ELR (cell line): ENCODE results near the gene SORCS2.

Source experiments
- DNase-seq: peaks from one replicate; pipeline ENCODE4 v3.0.0-alpha.2; 2015; ENCODE audit warnings: low read depth

SORCS2 gene

GRCh38 chr4:7356667-7357310 lies 164.5 kb downstream of the SORCS2 start:
- no peak for DNase-seq

DNA sequence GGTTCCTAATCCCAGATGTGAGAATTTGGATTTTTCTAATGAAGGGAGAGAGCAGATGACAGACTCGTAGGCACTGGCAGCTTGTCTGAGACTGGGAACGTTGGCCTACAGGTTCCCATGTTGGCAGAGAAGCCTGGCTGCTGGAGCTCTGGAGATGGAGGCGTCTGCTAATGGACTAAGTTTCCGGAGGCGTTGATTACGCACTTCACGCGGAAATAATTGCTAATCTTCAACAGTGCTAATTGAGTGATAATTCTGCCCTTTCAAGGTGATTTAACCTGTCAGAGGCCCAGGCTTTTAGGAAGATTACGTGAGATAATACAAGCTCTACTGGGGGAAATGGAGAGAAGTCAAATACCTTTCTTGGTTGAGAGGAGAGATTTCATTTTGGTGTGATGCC lies 165.0 kb downstream of the SORCS2 start:
- DNase-seq: no peak

DNA sequence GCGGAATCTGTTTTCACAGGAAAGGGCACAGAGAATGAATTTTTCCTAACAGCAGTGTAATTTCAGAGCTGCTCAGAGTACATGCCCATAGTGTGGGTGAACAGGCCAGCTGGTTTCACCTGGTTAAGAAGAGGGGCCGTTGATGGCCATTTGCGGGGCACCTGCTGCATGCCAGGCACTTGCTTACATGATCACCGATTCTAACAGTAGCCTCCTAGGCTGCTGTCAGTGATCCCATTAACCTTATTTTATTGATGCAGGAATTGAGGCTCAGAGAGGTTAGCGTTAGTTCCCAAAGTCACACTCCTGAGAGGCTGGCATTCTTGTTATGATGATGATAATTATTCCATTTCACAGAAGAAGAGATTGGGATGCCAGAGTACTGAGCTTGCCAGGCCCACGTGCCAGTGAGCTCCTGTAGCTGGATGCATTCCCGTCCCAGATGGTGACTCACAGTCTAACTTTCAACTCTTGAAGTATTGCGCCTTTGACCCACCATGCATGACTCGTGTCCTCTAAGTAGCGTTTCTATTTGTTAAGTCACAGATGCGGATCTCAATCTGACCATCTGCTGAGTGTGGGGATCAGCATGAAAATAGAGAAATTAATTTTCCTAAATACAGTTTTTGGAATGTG lies 165.9 kb downstream of the SORCS2 start:
- peak; percentile 96 for DNase-seq

GRCh38 chr4:7359400-7360062 lies 167.2 kb downstream of the SORCS2 start:
- DNase-seq: no peak

DNA sequence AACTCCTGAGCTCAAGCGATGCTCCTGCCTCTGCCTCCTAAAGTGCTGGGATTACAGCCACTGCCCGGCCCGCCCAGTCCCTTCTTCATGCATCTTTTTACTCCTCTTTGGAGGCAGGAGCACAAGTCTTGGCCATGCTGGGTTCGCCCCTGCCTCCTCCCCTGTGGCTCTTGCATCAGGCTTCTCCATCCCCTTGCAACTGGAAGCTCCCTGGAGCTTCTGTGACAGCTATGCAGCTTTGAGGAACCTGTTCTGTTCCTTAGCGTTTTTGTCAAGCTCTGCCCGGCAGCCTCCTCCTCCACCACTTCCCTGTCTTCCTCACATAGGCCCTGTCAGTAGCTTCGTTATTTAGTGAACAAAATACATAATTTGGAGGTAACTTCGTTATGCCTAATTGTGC lies 168.5 kb downstream of the SORCS2 start:
- no peak for DNase-seq

DNA sequence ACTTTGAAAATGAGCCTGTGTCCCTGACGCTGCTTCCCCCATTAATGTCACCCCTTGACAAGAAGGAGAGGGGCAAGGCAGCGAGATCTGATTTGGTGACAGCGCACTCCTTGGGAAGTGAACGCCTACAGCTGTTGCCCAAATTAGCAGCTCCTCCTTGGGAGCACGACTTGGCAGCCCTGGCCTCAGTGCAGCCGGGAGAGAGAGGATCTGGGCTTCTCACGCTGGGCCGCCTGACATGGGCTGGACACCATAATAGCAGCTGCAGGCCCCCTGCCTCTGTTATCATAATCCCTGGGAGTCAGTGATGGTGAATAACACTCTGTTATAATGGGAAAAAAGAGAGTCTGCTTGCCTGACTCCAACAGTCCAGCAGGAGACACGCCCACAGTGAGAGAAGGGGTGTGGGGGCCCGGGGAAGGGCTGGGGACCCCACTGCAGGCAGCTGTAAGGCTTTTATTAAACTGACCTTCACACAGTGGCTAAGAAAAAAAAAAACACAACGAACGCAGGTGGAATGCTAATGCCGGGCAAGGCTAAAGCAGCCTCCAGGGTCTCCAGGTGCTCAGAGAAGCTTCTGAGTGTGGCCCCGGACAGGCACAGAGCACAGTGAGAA lies 169.1 kb downstream of the SORCS2 start:
- DNase-seq: no peak

DNA sequence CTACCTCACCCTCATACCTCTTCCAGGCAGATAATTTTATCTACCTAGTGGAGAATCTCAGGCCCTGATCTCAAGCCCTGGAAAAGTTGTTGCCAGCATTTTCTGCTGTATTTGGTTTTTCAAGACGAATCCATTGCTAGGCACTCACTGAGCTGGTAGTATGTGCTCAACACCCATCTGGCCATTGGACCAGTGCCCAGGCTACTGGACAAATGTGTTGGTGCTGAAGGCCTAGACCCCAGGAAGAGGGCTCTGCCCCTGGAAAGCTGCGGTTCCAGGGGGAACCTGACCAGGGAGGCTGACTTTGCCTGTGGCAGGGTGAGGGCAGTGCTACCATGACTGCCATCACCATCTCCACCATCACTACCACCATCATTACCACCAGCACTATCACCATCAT lies 170.0 kb downstream of the SORCS2 start:
- DNase-seq: no peak

GRCh38 chr4:7362862-7363430 lies 170.6 kb downstream of the SORCS2 start:
- DNase-seq: no peak

DNA sequence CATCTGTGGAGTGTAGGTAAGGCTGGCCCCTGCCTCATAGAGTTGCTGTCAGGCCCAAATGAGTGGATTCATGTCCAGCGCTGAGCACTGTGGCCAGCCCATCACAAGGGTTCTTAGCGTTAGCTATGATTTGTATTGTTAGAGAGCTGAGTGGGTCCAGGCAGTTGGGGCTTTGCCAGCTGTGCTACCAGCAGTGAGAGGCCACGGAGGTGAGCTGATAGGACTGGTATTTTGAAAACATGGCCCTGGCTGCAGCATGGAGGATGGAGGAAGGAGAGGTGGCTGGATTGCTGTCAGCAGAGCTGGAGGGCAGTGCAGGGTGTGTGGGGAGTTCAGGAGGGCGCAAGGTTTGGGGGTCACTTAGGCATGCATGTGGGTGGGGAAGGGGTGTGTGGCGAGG lies 172.6 kb downstream of the SORCS2 start:
- no peak for DNase-seq

DNA sequence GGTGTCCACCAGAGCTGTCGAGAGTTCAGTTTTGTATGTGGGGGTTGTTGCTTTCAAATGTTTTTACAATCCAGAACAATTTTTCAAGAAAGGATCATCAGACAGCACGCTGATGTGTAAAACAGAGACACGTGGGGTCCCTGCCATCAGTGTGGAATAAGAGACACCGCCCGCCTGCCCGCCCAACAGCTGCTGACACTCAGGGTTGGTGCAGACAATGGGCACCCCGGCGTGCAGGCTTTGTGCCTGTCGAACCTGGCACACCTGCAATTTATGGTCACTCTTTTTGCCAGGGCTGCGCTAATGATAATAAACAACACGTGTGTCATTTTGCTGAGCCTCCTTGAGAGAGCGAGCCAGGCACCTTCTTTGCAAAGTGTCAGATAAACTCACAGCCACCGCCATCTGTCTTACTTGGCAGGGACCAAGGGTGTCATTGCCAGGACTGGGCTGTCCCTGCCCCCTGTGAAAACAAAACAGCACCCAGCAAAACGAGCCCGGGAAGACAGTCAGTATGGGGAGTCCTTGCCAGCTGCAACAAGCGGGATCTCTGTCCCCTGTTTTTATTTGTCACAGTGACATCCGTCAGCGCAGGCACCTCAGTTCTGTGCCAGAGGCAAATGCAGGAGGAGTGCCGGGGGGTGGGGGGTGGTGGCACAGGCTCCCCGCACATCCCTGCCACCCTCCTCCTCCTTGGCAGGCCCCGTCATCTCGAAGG lies 173.3 kb downstream of the SORCS2 start:
- no peak for DNase-seq

DNA sequence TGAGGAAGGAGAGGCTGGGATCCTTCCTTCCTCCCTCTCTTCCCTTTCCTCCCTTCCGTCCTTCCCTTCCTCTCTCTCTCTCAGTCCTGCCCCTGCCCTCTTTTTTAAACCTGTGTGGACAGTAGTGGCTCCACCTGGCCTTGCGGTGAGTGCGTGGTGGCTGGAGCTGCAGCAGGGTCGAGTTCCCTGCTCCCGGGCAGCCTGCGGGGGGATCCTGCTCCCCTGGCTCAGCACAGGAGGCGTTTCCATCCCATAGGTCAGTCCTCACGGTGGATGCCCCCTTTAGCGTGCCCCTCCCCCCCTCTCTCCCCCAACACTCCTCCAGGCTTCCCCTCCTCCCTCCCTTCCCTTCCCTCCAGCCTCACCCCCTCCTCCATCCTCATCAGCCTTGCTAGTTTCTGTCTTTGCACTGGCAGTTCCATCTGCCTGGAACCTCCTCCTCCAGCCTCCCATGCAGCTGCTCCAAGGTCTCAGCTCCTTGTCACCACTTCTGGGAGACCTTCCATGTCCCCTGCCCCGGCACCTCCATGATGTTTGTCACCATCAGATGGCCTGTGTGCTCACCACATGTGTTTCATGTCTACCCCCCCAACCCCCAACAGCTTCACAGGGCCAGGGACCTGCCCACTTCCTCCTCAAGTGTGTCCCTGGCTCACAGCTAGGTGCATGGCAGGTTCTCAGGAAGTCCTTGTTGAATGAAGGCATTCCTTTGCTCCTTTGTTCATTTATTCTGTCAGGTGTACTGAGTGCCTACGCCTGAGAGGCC lies 174.0 kb downstream of the SORCS2 start:
- DNase-seq: no peak

DNA sequence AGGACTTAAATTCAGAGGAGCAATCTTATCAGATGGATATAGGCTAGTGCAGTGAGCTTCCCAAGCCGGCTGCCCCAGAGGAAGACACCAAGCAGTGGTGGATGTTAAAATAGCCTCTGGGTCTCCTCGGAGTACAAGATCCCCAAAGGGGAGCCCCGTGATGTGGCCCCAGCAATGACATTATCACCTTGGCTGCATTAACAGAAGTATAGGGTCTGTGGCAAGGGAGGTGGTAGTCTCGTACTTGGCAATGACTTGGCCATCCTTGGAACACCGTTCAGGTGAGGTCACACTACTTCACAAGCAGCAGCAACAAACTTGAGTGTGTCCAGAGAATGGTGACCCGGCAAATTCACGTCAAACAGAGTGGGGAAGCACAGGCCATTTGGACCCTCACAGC lies 174.6 kb downstream of the SORCS2 start:
- no peak for DNase-seq

- no peak for DNase-seq
Observed at GRCh38 chr4:7367406-7367805, 175.1 kb downstream of the SORCS2 start.

GRCh38 chr4:7367864-7368277 lies 175.5 kb downstream of the SORCS2 start:
- no peak for DNase-seq

GRCh38 chr4:7368296-7368695 lies 176.0 kb downstream of the SORCS2 start:
- no peak for DNase-seq

GRCh38 chr4:7369511-7369910 lies 177.2 kb downstream of the SORCS2 start:
- DNase-seq: no peak

GRCh38 chr4:7370038-7370437 lies 177.7 kb downstream of the SORCS2 start:
- DNase-seq: no peak

GRCh38 chr4:7371210-7371941 lies 179.0 kb downstream of the SORCS2 start:
- DNase-seq: peak; percentile 57

DNA sequence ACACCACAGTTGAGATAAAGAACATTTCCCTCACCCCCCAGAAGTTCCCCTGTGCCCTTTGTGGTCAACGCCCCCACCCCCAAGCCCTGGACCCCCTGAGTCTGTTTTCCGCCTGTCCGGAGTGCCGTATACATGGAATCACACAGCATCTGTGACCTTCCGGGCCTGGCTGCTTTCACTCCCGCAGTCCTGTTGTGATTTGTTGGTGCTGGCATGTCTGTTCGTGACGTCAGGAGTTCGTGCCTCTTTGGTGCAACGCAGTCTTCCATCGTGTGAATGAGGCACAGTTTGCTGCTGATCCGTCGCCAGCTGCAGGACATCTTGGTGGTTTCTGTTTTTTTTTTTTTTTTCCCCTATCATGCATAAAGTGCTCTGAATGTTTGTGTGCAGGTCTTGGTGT lies 180.3 kb downstream of the SORCS2 start:
- DNase-seq: no peak

GRCh38 chr4:7374571-7374970 lies 182.2 kb downstream of the SORCS2 start:
- DNase-seq: no peak

DNA sequence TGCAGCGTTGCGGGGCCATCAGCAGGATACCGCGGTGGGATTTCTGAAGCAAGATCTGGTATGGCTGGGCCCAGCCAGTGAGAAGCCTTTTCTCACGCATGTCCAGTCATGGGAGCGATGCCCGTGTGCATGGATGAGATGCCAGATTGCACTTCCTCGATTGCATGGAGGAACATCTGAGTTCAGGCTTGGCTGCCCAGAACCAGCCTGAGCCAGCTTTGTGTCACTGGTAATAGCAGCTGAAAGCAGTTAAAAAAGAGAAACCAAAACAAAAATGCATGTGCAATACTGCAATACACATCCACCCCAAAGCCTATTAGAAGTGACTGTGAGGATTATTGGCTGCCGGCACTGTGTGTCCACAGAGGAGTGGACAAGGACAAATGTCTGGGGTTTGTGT lies 183.1 kb downstream of the SORCS2 start:
- no peak for DNase-seq
